GM21786 (cell line): ENCODE data around the gene DHX35.
"Not testable (repeated sequence)": the region's sequence is repeated elsewhere in the genome, so short reads cannot be mapped to it uniquely, and the experiment has no call there.

Source experiments
- ATAC-seq: cut with Tn5 transposase; IDR thresholded peaks from one replicate; pipeline ENCODE4 v1.9.1; 2021; ENCODE audit not compliant: unreplicated experiment

The DHX35 gene

DNA sequence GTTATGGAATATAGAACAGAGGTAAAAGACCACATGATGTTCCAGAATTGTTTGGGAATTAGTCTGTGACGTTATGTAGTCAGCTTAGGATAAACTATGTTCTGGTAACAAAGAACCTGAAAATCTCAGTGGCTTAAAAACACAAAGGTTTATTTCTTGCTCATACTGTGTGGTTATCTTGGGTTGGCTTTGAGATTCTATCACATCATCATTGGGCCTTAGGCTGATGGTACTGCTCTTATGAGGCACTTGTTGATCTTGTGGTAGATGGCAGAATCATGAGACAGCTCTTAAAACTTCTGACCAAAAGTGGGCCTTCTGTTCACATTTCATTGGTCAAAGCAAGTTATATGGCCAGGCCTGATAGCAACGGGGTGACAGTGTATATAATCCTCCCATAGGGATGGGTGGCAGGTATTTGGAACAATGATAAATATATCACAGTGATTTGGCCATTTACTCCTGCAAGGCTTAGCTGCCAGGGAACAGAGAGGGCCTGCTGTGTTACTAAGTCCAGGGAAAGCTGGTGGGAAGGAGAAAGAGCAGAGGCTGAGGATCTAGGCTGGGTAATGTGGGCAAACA, 13.5 kb downstream of the DHX35 start:
- ATAC-seq = no peak

DNA sequence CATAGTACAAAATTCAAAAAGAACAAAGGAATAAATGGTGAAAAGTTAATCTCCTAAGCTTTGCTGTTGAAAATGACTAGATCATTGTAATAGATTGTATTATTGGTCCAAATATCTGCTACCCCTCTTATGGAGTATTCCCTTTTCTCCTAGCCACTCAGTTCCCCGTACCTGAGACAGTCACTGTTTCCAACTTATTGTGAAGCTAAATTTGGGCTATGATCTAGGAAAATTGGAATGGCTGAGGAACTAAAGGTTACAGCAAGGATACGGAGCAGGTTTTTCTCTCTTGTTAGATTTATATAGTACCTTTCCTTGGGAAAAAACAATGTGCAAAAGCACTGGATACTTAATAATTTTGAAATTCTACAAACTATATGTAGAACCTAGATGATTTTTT, 17.3 kb downstream of the DHX35 start:
- no peak for ATAC-seq

DNA sequence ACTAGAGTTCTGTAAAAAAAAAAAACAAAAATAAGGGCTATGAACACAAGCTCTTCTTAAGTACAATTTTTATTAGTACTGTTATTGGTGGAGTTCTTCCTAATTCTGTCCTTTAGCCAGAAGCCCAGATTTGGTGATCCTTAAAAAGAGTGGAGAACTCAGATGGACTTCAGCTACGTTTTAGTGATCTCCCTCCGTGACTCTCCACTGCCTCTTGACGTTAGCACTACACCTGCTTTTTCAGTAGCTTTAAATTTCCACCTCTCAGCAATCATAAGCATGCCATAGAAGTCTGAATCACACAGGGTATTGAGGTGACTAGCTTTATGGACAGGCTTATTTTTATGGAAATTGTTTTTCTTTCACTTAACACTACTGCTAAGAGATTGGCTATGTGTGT, 17.7 kb downstream of the DHX35 start:
- ATAC-seq = no peak

DNA sequence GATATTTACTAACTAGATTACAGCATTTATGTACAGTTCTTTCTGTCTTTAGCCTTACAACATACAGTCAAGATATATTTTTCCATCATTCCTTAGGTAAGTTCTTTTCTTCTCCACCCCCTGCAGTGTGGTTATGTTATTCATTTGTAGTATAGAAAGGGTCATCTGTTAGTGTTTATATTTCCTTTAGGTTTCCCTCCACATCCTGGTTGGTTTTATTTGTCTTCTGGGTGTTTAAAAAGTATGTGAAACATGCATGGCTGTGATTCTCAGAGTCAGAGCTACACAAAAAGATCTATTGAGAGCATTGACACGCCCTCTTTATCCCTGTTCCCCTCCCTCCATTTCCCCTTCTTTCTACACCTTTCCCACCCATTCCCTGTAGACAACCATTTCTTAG, 20.1 kb downstream of the DHX35 start:
- ATAC-seq = no peak

DNA sequence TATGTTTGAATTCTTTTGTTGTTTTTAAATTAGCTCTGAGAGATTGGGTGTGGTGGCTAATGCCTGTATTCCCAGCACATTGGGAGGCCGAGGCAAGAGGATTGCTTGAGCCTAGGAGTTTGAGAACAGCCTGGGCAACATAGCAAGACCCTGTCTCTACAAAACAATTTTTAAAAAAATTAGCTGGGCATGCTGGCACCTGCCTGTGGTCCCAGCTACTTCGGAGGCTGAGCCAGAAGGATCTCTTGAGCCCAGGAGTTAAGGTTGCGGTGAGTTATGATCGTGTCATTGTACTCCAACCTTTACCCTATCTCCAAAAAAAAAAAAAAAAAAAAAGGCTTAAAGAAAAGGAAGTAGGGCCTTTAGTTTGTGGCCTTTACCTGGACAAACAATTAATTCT, 22.9 kb downstream of the DHX35 start:
- no peak for ATAC-seq

DNA sequence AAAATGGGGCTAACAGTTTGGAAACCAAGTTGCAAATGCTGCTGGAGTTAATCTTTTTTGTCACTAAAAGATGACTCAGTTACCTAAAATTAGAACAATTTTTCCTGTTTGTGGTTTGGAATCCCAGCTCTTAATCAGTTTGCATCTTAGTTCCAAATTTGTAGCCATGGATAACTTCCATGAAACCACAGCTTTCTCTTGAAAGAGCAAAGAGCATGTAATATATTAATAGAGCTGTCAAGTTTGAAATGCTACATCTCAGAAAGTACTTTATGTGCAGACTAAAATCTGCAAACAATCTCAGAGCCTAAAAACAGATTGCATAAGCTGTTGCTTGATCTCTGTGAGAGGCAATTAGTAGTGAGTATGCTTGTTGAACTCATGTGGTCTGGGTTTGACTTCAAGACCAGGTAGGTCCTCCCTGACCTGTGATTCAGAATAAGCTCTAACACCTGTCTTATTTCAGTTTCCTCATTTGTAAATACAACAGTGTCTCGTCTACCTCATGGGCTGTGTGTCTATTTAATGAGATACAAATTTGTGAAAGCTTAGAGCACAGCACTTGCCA, 23.5 kb downstream of the DHX35 start:
- no peak for ATAC-seq

DNA sequence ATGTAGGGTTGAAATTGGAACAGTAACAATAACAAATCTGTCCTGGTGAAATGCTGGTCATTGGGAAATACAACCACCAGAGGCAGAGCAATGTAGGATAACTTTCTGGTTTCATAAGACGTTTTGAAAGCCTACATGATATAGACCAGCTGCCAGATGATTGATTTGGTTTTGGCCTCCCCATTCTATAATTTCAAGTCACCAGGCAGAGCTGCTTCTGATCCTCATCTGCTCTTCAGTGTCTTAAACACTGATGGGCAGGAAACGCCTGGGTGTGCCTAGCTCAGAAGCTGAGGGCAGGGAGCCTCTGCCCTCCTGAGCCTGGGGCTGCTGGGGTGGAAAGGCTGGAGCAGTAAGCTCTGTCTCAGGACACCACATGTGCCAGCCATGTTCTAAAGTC, 24.5 kb downstream of the DHX35 start:
- no peak for ATAC-seq

DNA sequence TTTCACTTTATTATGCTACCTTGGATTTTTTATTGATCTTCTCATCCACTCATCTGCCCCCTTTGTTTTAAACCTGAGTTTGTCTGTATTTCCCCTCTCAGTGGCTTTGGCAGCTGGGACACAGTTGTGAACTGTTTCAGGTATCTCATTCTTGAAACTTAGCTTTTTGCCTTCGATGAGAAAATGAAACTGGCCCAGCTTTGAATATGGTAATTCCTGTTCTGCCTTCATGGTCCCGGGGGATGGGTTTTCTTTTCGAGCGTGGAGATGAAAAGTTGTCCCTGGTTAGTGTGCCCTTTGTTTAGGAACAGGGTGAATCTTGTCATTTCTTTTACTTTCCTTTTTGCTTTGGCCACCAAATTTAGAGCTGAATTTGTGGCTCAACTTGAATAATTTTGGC, 25.6 kb downstream of the DHX35 start:
- ATAC-seq = peak; percentile 85

DNA sequence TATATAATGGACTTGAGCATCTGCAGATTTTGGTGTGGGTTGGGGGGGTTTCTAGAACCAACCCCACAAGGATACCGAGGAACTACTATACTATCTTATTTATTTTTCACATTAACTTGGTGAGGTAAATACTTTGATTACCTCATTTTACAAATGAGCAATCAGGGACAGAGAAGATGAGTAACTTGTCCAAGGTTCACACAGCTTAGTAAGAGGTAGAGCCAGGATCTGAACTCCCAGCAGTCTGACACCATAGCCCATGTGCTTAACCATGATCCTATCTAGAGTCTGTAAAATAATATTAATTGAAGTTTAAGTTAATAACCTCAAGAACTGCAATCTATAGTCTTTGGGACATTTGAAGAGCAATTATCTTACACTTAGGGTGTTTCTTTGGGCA, 28.6 kb downstream of the DHX35 start:
- no peak for ATAC-seq

DNA sequence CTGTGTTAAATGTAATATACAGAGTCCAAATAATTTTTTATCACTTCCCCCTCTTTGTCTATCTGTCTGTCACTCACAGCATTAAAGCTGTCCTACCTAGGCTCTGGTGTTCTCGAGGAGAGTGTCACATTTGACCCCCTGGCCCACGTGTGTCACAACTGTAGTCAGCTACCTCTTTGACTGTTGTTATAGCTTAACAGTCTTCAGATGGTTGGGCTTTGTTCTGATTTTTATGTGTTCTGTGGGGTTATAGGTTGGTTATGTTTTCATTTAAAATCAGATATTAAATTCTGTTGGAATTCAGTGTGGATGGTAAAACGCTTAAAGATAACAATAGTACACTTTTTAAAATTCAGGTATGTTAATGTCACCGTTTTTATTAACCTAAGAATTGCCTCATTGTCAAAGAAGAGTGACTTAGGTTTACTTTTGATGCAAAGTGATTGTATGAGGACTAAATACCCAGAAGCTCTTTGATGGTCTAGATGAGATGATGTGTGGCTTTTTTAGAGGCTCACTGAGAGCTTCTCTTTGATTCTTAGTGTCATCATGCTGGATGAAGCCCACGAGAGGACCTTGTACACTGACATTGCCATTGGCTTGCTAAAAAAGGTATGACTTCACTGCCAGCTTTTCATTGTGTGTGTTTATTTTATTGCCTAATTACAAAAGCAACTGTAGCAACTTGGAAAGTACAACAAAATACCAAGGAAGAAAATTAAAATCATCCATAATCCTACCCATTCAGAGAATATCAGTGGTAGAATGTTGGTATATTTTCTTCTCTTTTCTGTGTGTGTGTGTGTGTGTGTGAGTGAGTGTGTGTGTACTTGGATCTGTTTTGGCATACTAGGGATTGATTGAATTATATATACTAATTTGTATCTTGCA, 29.9 kb downstream of the DHX35 start:
- no peak for ATAC-seq

DNA sequence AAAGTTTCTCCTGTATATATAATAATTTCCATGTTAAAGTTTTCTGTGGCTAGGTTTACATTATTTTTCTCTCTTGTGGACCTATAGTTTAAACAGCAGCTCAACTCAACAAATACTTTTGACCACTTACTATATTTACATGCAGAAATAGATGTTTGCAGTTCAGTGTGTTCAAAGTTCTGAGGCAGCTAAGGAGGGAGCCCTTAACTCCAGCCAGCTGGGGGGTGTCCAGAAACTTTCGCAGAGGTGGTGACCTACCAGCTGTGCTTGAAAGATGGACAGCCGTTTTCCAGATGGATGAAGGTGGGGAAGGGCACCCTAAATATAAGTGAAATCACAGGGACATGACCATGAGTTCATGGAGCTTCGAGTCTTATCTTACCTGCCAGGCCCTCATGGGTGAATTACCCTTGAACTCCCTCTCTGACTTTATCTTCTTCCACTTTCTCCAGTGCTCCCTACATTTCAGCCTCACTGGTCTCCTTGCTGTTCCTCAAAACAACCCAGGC, 33.4 kb downstream of the DHX35 start:
- no peak for ATAC-seq

DNA sequence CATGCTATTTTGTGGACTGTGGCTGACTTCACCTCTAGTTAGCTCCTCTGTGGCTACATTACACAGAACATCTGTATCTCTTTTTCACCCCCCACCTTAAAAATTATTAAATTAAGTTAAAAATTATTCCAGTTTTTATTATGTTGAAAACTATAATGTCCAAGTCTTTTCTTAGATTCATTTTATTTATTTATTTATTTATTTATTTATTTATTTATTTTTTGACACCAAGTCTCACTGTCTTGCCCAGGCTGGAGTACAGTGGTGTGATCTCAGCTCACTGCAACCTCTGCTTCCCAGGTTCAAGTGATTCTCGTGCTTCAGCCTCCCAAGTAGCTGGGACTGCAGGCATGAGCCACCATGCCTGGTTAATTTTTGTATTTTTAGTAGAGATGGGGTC, 34.7 kb downstream of the DHX35 start:
- not testable (repeated sequence) for ATAC-seq

DNA sequence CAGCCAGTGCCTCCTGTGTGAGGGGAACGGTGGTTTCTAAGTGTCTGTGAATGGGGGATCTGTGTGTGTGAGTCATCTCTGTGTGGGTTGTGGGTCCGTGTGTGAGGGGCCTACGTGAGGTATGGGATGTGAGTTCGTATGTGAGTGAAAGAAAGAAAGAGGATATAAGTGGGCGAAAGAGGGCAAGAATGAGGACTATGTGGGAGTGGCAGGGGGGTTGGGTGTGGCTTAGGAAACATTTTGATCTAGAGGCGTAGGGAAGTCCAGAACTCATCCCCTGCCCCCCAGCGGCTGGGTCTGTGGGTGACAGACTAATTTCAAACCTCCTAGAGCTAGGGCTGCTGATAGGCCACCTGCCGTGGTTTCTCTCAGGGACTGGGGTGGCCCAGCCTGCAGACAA, 35.5 kb downstream of the DHX35 start:
- ATAC-seq = peak; percentile 80

DNA sequence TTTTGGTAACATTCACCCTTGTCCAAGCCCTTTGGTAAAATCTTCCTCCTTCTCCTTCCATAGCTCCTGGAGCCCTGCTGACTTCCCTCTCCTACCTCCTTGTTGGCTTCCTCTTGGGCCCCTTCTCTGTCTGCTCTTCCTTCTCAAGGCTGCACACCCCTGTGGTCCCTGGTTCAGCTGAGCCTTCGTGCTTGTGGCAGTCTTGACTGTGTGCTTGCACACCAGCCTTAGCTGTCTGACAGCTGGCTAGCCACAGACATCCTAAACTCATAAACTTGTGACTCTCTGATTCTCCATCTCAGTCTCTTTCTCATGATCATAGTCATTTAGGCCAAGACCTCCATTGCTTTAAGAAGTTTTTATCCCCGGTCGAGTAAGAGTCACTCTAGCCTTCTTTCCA, 37.1 kb downstream of the DHX35 start:
- ATAC-seq = no peak

DNA sequence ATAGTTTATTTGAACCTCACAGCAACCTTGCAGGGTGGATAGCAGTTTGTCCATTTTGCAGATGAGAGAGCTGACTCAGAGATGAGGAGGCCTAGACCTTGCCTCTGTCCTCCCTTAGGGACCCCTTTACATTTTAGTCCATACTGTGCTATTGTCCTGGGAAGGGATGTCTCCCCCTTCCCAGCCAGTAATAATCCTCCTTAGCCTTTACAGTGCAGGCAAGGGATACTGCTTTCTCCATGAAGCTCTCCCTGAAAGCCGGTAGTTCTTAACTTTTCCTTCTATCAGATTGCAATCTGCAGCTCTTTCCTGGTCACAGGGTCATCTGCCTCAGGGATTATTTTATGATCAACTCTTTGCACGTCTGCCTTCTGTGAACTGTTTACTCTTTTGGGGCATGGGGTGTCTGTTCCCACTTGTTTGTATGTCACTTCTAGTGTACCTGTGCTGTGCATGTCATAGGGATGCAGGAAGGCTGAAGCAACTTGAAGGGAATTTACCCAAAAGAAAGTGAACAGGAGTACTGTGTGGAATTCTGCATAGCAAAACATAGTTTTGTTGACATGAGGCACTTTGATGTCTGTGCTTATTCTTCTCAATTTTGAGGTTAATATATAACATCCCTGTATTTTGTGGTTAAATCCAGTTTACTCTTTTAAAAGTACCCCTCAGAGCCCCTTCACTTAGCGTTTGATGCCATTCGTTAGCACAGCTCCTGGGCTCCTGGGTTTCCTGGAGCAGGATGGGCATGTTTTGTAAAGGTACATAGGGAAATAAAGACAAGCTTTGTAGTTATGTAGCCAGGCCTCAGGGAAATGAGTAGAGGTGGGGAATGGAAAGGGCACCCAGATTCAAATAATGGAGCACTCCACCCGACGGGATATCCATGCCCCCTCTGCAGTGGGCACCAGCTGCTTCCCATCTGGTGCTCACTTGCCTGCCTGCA, 38.1 kb downstream of the DHX35 start:
- no peak for ATAC-seq

DNA sequence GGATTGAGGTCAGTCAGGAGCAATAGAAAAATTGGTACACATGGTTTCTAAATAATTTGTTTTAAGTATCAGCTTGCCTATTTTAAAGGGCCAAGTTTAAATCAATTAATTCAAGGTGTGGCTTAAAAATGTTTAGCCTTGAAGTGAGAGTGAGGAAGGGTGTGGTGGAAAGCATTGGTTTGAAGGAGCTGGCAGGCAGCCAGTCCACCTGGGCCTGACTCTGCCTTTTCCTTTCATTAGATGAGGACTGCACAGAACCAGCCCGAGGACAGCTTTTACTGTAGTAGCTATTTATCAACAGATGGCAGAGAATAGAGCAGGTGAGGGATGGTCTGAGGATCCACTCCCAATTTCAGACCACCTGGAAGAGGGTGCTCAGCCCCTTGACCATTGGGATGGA, 42.4 kb downstream of the DHX35 start:
- no peak for ATAC-seq

DNA sequence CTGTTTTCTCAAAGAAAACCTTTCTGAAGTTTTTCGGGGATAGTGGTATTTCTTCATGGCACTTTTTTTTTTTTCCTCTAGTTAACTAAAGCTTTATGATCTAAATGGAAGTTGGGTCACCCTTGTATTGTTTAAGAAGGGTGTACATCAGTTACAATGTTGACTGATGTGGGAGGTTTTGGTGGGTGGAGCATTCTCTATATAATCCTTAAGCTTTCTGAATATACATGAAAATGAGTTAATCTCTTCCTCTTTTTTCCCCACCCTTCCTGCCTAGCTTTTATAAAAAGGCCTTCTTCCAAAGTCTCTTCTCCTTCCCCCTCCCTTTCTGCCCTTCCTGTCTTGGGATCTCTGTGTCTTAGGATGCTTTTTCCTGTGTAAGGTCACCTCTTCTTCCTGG, 47.2 kb downstream of the DHX35 start:
- ATAC-seq = no peak

DNA sequence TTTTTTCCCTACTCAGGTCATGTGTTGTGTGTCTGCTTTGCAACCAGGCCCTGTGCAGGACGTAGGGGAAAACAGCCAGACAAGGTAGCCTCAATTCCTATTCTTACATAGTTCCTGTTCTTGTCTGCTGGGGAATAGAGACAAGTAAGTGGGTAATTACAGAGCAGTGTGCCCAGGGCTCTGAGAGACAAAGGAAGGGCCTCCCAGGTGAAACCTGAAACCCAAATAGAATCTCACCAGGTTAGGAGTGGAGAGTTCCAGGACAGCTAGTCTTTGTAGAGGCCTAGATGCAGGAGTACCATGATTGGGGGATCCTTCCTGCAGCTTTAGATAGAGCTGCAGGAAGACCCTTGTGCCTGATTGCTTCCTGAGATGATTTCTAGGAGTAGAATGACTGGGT, 48.4 kb downstream of the DHX35 start:
- ATAC-seq = no peak

DNA sequence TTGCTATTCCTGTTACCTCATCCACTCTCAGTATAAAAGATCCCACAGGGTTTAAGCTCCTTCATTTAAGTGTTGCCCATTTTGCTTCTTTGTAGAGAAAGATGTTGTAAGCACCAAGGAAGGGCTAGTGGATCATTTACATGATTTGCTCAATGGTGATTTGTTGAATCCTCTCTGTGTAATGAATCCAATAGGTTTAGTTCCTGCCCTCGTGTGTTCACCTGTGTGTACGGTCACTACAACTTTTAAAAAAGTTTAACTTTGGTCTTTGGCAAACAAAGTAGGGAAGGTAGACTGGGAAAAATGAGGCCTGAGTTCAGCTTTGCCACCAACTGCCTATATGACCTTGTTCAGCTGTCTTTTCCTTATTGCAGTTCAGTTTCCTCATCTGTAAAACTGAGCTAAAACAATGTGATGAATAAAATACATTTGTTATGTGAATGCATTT, 51.5 kb downstream of the DHX35 start:
- ATAC-seq = no peak

DNA sequence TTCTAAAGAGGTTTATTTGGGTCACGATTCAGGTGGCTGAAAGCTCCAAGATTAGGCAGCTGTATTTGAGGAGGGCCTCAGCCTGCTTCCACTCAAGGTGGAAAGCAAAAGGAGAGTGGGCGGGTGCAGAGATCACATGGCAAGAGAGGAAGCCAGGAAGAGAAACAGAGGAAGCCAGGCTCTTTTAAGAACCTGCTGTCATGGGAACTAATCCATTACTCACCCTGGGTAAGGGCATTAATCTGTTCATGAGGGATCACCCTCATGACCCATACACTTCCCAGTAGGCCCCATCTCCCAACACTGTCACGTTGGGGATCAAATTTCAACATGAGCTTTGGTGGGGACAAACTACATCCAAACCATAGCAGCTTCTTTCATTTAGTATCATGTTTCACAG, 53.9 kb downstream of the DHX35 start:
- no peak for ATAC-seq

DNA sequence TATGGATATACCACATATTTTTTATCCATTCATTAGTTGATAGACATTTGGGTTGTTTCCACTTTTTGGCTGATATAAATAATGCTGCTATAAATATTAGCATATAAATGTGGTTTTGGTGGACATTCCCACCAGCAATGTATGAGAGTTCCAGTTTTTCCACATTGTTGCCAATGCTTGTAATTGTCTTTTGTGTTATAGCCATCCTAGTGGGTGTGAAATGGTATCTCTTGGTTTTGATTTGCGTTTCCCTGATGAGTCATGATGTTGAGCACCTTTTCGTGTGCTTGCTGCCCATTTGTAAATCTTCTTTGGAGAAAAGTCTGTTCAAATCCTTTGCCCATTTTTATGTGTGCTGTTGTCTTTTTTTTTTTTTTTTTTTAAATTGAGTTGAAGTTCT, 54.4 kb downstream of the DHX35 start:
- no peak for ATAC-seq
